ENCODE results near the gene IRGQ.

- TF ChIP-seq CTCF (IDR thresholded peaks at IDR 0.05): no peak
- no peak for TF ChIP-seq IRF1 (CRISPR knock-in tag; IDR thresholded peaks at IDR 0.05)
- TF ChIP-seq USF2 (CRISPR knock-in tag; IDR thresholded peaks at IDR 0.05): no peak
- TF ChIP-seq E2F4 (CRISPR knock-in tag; IDR thresholded peaks at IDR 0.05; ENCODE audit: borderline replicate concordance, low read depth): no peak
- no peak for TF ChIP-seq ARID4B (CRISPR knock-in tag; IDR thresholded peaks at IDR 0.05; ENCODE audit: borderline replicate concordance)
- TF ChIP-seq ATF2 (CRISPR knock-in tag; IDR thresholded peaks at IDR 0.05; ENCODE audit: borderline replicate concordance, low read depth): no peak
- TF ChIP-seq SP1 (CRISPR knock-in tag; conservative IDR thresholded peaks at IDR 0.05): no peak
- TF ChIP-seq MAX (CRISPR knock-in tag; IDR thresholded peaks at IDR 0.05): no peak
- no peak for TF ChIP-seq JUN (CRISPR knock-in tag; IDR thresholded peaks at IDR 0.05)
Measured at GRCh38 chr19:43560687-43561086, 35.2 kb downstream of the IRGQ start.

Data from WTC11 (cell line).